Activated naive CD8-positive, alpha-beta T cell treated with anti-CD3 and anti-CD28 coated beads, Interleukin-2, amount 50 U/mL, for 16 hours (primary cell): Measurements from ENCODE around the gene PYGL.
"Not testable (repeated sequence)": the region's sequence is repeated elsewhere in the genome, so short reads cannot be mapped to it uniquely, and the experiment has no call there.

Source experiments
- DNase-seq: peaks from one replicate; pipeline ENCODE4 v3.0.0-alpha.2; 2020; ENCODE audit warnings: low read depth, low spot score

Gene PYGL

DNA sequence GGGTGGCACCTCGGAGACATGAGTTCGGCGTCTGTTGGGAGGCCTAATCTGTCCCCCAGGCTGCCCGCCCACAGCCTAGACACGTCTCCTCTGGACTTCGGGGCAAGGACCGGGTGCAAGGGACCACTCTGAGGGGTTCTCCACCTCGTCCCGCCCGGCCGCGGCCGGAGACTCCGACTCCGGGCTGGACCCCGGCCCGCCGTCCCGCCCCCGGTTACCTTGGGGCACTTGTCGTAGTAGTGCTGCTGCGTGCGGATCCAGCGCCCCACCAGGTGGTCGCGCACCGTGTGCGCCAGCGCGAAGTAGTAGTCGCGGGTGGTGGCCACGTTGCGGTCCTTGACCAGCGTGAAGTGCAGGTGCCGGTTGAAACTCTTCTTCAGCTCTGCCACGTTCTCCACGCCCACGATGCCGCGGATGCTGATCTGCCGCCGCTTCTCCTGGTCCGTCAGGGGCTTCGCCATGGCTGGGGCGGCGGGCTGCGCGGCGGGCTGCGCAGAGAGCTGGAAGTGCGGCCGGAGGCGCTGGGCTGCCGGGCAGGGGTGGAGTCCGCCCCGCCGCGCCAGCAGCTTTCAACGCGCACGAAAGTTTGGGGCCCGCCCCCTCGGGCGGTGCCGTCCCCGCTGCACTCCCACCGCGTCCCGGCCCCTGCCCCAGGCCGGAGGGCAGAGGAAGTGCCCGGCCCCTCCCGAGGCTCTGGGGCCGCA is at the start of gene PYGL:
Gene PYGL (minus strand): TSS at position 541 of the 704 bp plus-strand sequence. CDS start 80 bp downstream, at position 461.
- no peak for DNase-seq

DNA sequence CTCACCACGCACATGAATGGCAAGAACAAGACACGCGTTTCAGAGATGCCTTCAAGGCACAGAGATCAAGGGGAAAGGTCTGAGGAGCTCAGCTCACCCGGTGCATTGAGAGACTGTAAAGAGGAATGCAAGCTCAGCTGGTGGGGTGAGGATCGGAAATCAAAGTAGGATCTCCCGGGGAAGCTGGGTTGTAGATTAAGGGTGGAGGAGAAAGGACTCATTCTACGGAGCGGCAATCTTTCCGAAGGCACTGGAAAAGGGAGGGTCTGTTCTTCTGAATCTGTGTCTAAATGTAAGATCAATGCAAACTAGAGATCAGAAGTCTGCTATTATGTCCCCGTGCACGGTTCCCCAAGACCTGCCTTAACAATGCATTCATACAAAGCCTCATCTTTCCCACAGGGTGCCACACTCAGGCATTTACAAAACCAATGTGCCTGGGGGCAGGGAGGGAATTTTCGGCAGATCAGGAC is 41.6 kb upstream of the PYGL start:
- no peak for DNase-seq

DNA sequence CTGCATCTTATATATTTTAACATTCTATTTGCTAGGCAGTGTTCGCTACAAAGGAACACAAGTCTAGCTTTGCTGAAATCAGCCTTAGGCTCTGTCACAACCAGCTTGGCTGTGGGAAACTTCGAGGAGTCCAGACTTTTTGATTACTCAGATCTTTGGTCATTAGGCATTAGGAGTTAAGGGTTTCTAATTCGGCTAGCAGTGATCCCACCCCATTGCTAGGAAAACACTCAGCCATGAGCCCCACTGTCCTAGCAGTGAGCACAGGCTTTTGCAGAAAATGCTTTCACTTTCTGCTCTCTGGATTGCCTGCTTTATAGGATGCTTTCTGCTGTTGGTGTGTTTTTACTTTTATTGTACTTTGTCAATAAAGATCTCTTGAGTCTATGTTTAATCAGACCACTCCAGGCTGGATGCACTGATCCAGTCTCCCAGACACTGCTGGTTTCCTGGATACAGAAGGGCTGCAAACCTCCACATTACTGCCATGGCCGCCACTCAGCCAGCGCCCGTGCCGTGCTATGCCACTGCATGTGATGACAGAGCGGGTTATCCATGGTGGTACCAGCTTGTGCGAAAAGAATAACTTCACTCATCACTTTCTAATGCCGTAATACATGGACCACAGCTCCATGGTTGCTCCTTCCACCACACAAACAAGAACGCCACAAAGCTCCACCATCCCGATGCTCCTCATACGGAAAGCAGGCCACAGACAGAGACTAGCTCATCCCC is 41.0 kb upstream of the PYGL start:
- DNase-seq: no peak

DNA sequence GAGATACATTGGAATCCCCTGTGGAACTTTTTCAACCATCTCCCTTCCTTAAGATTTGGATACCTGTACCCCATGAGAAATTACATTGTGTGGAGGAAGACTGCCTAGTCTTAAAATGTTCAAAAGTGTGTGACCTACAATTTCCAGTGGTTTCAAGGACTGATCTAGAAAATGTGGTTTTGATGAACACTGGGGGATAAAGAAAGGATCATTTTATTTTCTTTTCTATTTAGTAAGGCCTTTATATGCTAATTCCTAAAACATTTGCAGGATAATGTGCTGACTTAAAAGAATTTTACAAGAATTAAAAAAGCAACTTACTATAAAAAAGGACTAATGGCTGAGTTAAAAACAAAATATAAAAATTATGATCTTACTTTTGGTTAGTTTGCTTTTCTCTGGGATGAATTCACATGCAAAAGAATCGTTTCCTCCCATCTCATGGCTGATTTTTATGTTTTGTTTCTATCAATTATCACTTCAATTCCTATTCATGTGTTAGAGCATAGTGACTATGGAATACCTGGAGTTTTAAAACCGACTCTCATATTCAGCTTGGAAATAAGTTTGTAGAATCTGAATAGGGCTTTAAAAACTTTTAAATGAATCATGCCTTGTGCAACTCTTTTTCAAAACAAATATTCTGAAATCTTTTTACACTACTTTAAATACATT is 39.9 kb upstream of the PYGL start:
- no peak for DNase-seq

GRCh38 chr14:50979941-50980850 is 35.9 kb upstream of the PYGL start:
- no peak for DNase-seq

GRCh38 chr14:50978888-50979287 is 34.6 kb upstream of the PYGL start:
- DNase-seq: no peak

DNA sequence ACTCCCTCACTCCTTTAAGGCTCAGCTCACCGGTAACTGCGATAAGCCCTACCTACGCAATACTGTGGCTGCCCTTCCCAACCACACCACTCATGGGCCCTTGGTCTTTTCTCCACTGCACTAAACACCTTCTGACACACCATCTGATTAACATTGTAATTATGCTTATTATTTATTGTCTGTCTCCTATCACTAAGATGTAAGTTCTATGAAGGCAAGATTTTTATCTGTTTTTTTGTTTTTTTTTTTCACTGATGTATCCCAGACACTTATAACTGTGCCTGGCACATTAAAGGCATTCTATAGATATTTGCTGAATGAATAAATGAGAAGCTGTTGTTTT is 34.2 kb upstream of the PYGL start:
- no peak for DNase-seq

DNA sequence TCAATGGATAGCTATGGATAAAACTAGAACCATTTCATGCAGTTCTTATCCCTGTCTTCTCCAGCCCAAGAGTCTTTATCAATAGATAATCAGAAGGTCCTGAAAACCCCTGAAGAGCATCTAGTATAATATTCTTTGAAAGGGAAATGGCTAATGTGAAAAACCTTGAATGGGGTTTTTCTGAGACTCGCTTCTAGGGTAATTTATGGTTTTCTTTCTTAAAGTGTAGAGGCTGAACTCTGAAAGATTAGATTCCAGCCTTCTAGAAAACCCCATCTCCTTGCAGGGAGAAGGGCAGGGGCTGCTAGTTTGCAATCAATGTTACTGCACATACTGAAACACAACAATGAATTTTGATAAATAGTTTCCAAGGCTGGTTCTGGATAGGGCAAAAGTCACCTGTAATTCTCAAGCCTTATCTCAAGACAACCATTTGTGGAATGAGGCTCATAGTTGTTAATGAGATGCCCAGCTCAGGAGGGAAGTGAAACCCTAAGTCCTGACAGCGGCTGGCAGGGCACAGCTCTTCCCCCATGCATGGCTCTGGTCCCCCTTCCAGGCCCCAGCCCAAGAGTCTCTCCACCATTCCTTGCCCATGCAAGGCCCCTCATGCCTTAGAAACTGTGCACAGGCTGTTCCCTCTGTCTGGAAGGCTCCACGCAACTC is 33.7 kb upstream of the PYGL start:
- DNase-seq: no peak

- no peak for DNase-seq
Measured at GRCh38 chr14:50974118-50974517, 29.8 kb upstream of the PYGL start.

DNA sequence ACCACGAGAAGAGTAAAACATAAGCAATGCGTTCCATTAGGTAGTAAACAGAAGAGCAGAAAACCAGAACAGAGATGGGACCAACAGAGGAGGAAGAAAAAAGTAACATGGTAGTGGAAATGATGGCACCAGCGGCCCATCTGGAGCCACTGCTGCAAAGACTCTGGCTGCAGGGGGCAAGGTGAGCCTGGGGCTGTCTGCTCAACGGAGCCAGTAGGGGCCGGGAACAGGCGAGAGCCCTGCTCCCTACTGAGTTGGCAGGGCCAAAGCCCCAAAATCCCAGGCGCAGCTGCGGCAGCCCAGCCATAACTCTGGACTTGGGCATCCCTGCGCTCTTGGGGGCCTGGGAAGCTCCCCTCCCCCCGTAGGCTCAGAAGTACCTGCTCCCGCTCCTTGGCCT is 28.5 kb upstream of the PYGL start:
- no peak for DNase-seq

DNA sequence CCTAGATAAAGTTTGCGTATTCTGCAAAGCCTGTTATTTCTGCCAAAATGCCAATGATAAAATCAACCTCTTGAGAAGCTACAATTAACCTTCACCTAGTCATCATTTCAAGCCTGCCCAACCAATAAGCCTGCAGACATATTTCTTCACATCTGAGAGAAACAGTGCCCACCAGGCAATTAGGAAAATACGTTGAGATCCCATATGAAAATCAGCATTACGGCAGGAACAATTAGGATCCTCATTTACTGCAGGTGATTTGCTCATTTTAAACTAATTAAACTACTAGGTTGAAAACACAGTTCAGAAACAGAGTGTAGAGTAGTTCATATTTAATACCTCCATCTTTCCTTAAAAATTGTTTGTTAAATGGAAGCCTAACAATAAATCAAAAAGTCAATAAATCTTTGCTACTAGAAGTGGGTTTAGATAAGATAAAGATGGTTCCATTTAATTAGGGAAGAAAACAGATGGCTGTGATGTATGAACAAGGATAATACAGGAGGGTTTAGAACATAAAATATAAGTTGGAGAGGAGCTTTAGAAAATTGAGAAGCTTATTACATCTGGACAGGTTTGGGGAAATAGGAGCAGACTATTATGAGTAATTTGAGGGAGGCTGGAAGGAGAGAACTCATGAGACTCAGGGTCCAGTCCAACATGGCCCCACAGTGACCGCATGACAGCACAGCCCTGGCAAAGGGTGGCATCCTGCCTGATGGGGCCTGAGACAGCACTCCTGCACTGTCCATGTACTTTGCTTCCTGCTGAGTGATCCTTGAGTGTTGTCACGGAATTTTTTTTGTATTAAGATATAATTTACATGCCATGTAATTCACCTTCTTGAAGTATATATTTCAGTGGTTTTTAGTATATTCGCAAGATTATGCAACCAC is 26.9 kb upstream of the PYGL start:
- no peak for DNase-seq

DNA sequence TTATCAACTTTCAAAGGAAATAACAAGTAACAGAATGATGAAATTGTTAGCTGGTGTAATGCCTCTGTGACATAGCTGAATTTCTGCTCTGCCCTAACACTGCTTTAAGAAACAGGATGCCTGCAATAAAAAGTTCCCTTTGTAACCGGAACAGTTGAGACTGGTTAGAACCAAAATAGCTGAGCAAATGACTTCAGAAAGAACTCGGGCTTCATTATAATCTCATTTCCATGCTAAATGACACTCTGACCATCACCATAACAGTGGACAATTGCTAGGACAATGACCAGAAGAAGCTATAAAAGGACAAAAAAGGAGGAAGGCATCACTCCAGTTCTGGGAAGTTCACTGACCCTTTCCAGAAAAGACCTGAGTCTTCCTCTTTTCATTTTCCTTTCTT is 23.5 kb upstream of the PYGL start:
- DNase-seq: no peak

GRCh38 chr14:50967103-50967502 is 22.8 kb upstream of the PYGL start:
- DNase-seq: no peak

- no peak for DNase-seq
Measured at GRCh38 chr14:50964683-50965390, 20.6 kb upstream of the PYGL start.

DNA sequence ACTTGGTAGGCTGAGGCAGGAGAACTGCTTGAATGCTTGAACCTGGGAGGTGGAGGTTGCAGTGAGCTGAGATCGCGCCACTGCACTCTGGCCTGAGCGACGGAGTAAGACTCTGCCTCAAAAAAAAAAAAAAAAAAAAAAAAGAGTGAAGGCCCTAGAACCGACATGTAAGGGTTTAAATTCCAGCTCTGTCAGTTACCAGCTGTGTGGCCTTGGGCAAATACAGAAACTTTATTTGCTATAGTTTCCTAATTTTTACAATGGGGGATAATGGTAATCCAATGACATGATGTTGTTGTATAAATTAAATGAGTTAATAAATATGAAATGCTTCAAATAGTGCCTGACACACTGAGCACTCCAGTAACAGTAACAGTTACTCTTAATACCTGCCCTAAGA is 19.6 kb upstream of the PYGL start:
- no peak for DNase-seq

DNA sequence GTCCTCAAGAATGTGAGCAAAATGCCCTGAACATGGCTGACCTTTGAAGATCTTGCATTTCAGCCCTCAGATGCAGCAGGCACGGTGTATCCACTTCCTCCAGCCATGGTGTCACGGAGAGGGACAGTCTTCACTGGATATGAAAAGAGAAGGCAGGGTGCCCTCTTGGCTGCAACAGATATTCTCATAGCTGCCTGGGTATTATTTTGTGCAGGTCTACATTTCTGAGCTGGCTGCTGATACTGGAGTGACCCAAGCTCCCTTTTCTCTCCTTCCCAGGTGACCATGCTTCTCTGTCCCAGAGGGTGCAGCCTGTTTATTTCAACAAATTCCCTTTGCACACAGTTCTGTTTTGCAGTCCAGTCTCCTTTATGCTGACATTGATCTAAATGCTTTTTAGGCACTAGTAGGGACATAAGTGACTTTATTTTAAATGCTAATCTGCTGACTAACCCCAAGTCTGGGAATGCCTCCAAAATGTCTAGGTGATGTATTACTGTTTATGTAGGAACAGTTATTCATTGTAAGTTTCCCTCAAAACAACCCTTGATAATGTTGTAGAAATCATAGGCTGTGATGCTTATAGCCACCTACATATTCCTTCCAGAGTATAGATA is 17.4 kb upstream of the PYGL start:
- no peak for DNase-seq

DNA sequence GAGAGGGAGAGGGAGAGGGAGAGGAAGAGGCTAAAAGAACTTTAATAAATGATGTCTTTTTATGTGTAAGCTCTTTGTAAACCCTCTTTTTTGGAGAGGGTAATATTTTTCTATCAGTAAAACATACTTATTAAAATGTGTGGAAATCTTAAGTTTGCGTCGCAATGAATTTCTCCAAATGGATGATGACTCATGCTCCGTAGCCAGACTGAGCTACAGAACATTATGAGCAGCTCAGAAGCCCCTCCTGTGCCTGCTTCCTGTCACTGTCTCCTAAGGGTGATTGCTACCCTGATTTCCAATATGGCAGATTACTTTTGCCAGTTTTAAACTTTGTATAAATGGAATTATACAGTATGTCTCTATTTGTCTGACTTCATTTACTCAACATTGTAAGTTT is 13.0 kb upstream of the PYGL start:
- DNase-seq: no peak

GRCh38 chr14:50956421-50956820 is 12.1 kb upstream of the PYGL start:
- DNase-seq: not testable (repeated sequence)
